ENCODE results near the gene PRCD. TPM values are rescaled to one million over a fixed set of nuclear protein-coding genes. Genes with fewer than 3 reads are reported as not detected.

Gene PRCD
- polyA plus RNA-seq, 1 of the 3 experiments (the other 2 are of a cell fraction), result 2.2 TPM

GRCh38 chr17:76501827-76502307 is 38.0 kb upstream of the PRCD start:
- Histone ChIP-seq H3K9me3 (no peaks in the 10 kb centered on the region), H3K4me3 (ENCODE audit: low read depth in 2 of 2, low read length in 1 of 2) (peak overlapping the region; percentile 65 to 78), H3K79me2 (ENCODE audit: insufficient read depth) (peaks cover 17% of the 10 kb centered on the region; the same call in 1 of the 2 replicates), H3K9ac (peak overlapping the region; percentile 68; the same call in 1 of the 2 replicates), H3K4me1 (ENCODE audit: control insufficient read depth in 1 of 2, insufficient read depth in 2 of 2, low read depth in 1 of 2, low read length in 1 of 2) (peaks cover 21 to 50% of the 10 kb centered on the region in 2 experiments; a peak in 3 of 4 replicates), H2AFZ (ENCODE audit: low read depth) (peak overlapping the region; percentile 94), H4K20me1 (ENCODE audit: insufficient read depth) (no peaks in the 10 kb centered on the region), H3K4me2 (peak overlapping the region; percentile 92), H3K9me2 (no peaks in the 10 kb centered on the region), H3K27me3 (ENCODE audit: insufficient read depth) (peaks cover 4% of the 10 kb centered on the region), H3F3A (replicated peaks; ENCODE audit: insufficient read depth) (peaks cover 16% of the 10 kb centered on the region), H3K27ac (ENCODE audit: low read depth in 2 of 2, low read length in 1 of 2) (peak overlapping the region in 1 of 2 experiments; percentile 30; a peak in 1 of 4 replicates), H3K36me3 (replicated peaks in 1 of 2; ENCODE audit: control insufficient read depth in 1 of 2, insufficient read depth in 2 of 2, low read length in 1 of 2) (no peaks in the 10 kb centered on the region)
- TF ChIP-seq PBX3 (IDR thresholded peaks at IDR 0.05) (no peak), USF1 (IDR thresholded peaks at IDR 0.05; ENCODE audit: borderline replicate concordance, low read depth) (no peak), GABPA (IDR thresholded peaks at IDR 0.05; ENCODE audit: low read depth) (no peak), SIN3A (IDR thresholded peaks at IDR 0.05; ENCODE audit: borderline replicate concordance, low read depth, low read length) (no peak), TCF12 (IDR thresholded peaks at IDR 0.05) (no peak), MXI1 (IDR thresholded peaks at IDR 0.05; ENCODE audit: low read depth, low read length) (no peak), NFIC (IDR thresholded peaks at IDR 0.05; ENCODE audit: borderline replicate concordance) (no peak)
- no peak for DNase-seq
- ChIA-PET POLR2A (interaction anchor here (0.9 kb wide), 1 partner anchor 45 kb away, joined by 3 read pairs; no protein-coding TSS in a partner anchor), CTCF (interaction anchor here (1.3 to 56.8 kb wide), 10 partner anchors 12 to 202 kb away, joined by 3 to 1687 read pairs (median 28); partner anchors contain the start of genes AANAT, RHBDF2, SPHK1 and UBE2O)
- 83% methylated on average over 11 of the region's 11 CpGs for WGBS (ENCODE audit: low lambda C conversion rate)

- no peaks in the 10 kb centered on the region for H3K36me3 ChIP-seq (replicated peaks in 1 of 2; ENCODE audit: control insufficient read depth in 1 of 2, insufficient read depth in 2 of 2, low read length in 1 of 2)
- H3K9me2 ChIP-seq, result no peaks in the 10 kb centered on the region
- H2AFZ ChIP-seq (ENCODE audit: low read depth), result no peak overlapping the region
- 64% methylated on average over 8 of the region's 8 CpGs for WGBS (ENCODE audit: low lambda C conversion rate)
- no peak for DNase-seq
- H3K4me3 ChIP-seq (ENCODE audit: low read depth in 2 of 2, low read length in 1 of 2), result no peak overlapping the region
- ChIA-PET POLR2A (interaction anchor here (0.9 to 1.2 kb wide), 4 partner anchors 12 to 45 kb away, joined by 3 to 4 read pairs (median 3); no protein-coding TSS in a partner anchor), CTCF (interaction anchor here (1.2 to 56.8 kb wide), 11 partner anchors 13 to 203 kb away, joined by 3 to 1687 read pairs (median 23); partner anchors contain the start of genes AANAT, RHBDF2, SPHK1 and ST6GALNAC2)
- no peak overlapping the region for H3K4me2 ChIP-seq
- no peaks in the 10 kb centered on the region for H3K9me3 ChIP-seq
- H3K27me3 ChIP-seq (ENCODE audit: insufficient read depth), result peaks cover 9% of the 10 kb centered on the region
- TF ChIP-seq TCF12 (IDR thresholded peaks at IDR 0.05) (no peak), ELF1 (IDR thresholded peaks at IDR 0.05) (no peak), TEAD4 (IDR thresholded peaks at IDR 0.05; ENCODE audit: borderline replicate concordance, insufficient read depth) (no peak), RCOR1 (IDR thresholded peaks at IDR 0.05; ENCODE audit: low read length) (no peak), NRF1 (IDR thresholded peaks at IDR 0.05; ENCODE audit: low read depth, low read length) (no peak), CHD2 (IDR thresholded peaks at IDR 0.05; ENCODE audit: low read length, partially characterized antibody) (no peak), IRF3 (IDR thresholded peaks at IDR 0.05; ENCODE audit: low read depth, low read length) (no peak)
- no peaks in the 10 kb centered on the region for H4K20me1 ChIP-seq (ENCODE audit: insufficient read depth)
- H3K4me1 ChIP-seq (ENCODE audit: control insufficient read depth in 1 of 2, insufficient read depth in 2 of 2, low read depth in 1 of 2, low read length in 1 of 2), result peaks cover 19 to 44% of the 10 kb centered on the region in 2 experiments; a peak in 3 of 4 replicates
- no peak overlapping the region for H3K9ac ChIP-seq
- no peak overlapping the region for H3K27ac ChIP-seq (ENCODE audit: low read depth in 2 of 2, low read length in 1 of 2)
- peaks cover 10% of the 10 kb centered on the region; the same call in 1 of the 2 replicates for H3K79me2 ChIP-seq (ENCODE audit: insufficient read depth)
- peaks cover 16% of the 10 kb centered on the region for H3F3A ChIP-seq (replicated peaks; ENCODE audit: insufficient read depth)
These were observed 37.3 kb upstream of the PRCD start for GRCh38 chr17:76502341-76503211.

Data from SK-N-SH (cell line).